B cell (primary cell): ENCODE results near the gene FBXO27. TPM values are rescaled to one million over a fixed set of nuclear protein-coding genes. Genes with fewer than 3 reads are reported as not detected.

ENCODE experiments used
- ATAC-seq: fragments of 200-7000 bp; cut with Tn5 transposase; one replicate; pipeline ENCODE4 v1.10.0; 2021; ENCODE audit warnings: low read depth, mild to moderate bottlenecking, moderate number of reproducible peaks, moderate library complexity
- CTCF ChIA-PET: fragments of 350-600 bp; sonication (Branson Sonifier 250); formaldehyde crosslinking; loops from one replicate; lab custom pipeline; 2021; ENCODE audit warnings: antibody characterized with exemption, inconsistent platforms; lab: Charles Lee
- POLR2A ChIA-PET: fragments of 350-600 bp; sonication (Branson Sonifier 250); formaldehyde crosslinking; loops from one replicate; lab custom pipeline; 2021; ENCODE audit warnings: antibody characterized with exemption; lab: Charles Lee
- DNase-seq: peaks from one replicate; pipeline ENCODE4 v3.0.0; 2013
- H2AFZ ChIP-seq: 2 replicates; pipeline ENCODE4 v1.6.1; 2012; ENCODE audit warnings: mild to moderate bottlenecking, low read depth, low read length; ENCODE audit not compliant: insufficient read depth, poor library complexity, severe bottlenecking
- H3K27ac ChIP-seq, 2 donors: 1 replicate in 1 of 2; 2 replicates in 1 of 2; pipeline ENCODE4 v1.5.1; 2012 to 2013; ENCODE audit warnings: low read length in 2 of 2, mild to moderate bottlenecking in 2 of 2, moderate library complexity in 1 of 2
- H3K27me3 ChIP-seq, 4 experiments: fragments of 200-600 bp in 1 of 4; sonication (generic) in 1 of 4; replicated peaks in 1 of 4; 1 replicate in 2 of 4; 2 replicates in 2 of 4; pipeline versions ENCODE4 v1.6.1 to v1.7.0; 2013 to 2016; ENCODE audit warnings: low read length in 3 of 4, mild to moderate bottlenecking in 2 of 4, mixed read lengths in 1 of 4, moderate library complexity in 1 of 4; ENCODE audit not compliant: insufficient read depth in 4 of 4, control insufficient read depth in 3 of 4; ENCODE audit errors: control extremely low read depth in 1 of 4
- H3K36me3 ChIP-seq, 2 experiments: replicated peaks in 1 of 2; 1 replicate in 1 of 2; 2 replicates in 1 of 2; pipeline versions ENCODE4 v1.6.1 to v1.7.1; 2013; ENCODE audit warnings: low read length in 1 of 2; ENCODE audit not compliant: insufficient read depth in 2 of 2, control insufficient read depth in 1 of 2; ENCODE audit errors: control extremely low read depth in 1 of 2, extremely low read depth in 1 of 2
- H3K4me1 ChIP-seq, 2 donors: fragments of 200-600 bp in 1 of 2; sonication (generic) in 1 of 2; 1 replicate in 1 of 2; 2 replicates in 1 of 2; pipeline versions ENCODE4 v1.5.1 to v1.6.1; 2013 to 2017; ENCODE audit warnings: low read length in 2 of 2; ENCODE audit not compliant: control insufficient read depth in 2 of 2, insufficient read depth in 2 of 2
- H3K4me2 ChIP-seq: replicated peaks from 2 replicates; pipeline ENCODE3; 2012; ENCODE audit warnings: mild to moderate bottlenecking, low read depth, low read length; ENCODE audit not compliant: poor library complexity, severe bottlenecking
- H3K4me3 ChIP-seq, 5 experiments: fragments of 200-600 bp in 1 of 5; sonication (generic) in 1 of 5; 1 replicate in 3 of 5; 2 replicates in 2 of 5; pipeline versions ENCODE4 v1.5.1 to v1.7.0; 2011 to 2016; ENCODE audit warnings: low read length in 4 of 5, mild to moderate bottlenecking in 4 of 5, low read depth in 2 of 5, control low read depth in 1 of 5, moderate library complexity in 1 of 5; ENCODE audit not compliant: insufficient read depth in 1 of 5; ENCODE audit errors: control extremely low read depth in 1 of 5, extremely low read depth in 1 of 5
- H3K79me2 ChIP-seq: fragments of 200-600 bp; sonication (generic); one replicate; pipeline ENCODE4 v1.6.0; 2016; ENCODE audit warnings: low read length; ENCODE audit not compliant: control insufficient read depth, insufficient read depth
- H3K9ac ChIP-seq: fragments of 200-600 bp; sonication (generic); 2 replicates; pipeline ENCODE4 v1.6.1; 2017; ENCODE audit warnings: mild to moderate bottlenecking, low read length, moderate library complexity
- H3K9me3 ChIP-seq, 3 donors: one replicate each; pipeline versions ENCODE4 v1.6.1 to v1.7.1; 2013; ENCODE audit warnings: low read length in 2 of 3; ENCODE audit not compliant: control insufficient read depth in 2 of 3, insufficient read depth in 1 of 3; ENCODE audit errors: control extremely low read depth in 1 of 3
- H4K20me1 ChIP-seq: 2 replicates; pipeline ENCODE4 v1.6.0; 2012; ENCODE audit warnings: mild to moderate bottlenecking, low read length; ENCODE audit not compliant: insufficient read depth, control insufficient read depth, poor library complexity, severe bottlenecking
- H3K27ac Mint-ChIP-seq: one replicate; pipeline ENCODE4 v1.8.0; 2021; ENCODE audit warnings: mixed read lengths
- H3K27me3 Mint-ChIP-seq: one replicate; pipeline ENCODE4 v1.8.0; 2021; ENCODE audit warnings: mixed read lengths
- H3K4me1 Mint-ChIP-seq: one replicate; pipeline ENCODE4 v1.8.0; 2021; ENCODE audit warnings: mixed read lengths
- H3K4me3 Mint-ChIP-seq: one replicate; pipeline ENCODE4 v1.8.0; 2021; ENCODE audit warnings: mixed read lengths
- H3K9me3 Mint-ChIP-seq: one replicate; pipeline ENCODE4 v1.8.0; 2022; ENCODE audit warnings: mixed read lengths; ENCODE audit not compliant: insufficient read depth
- CTCF ChIP-seq: fragments of 200-600 bp; IDR thresholded peaks from one replicate; pipeline ENCODE4 v1.8.0; 2022; ENCODE audit warnings: antibody characterized with exemption, mild to moderate bottlenecking
- EZH2 ChIP-seq: IDR thresholded peaks from 2 replicates; pipeline ENCODE4 v1.6.1; 2012; ENCODE audit warnings: borderline replicate concordance, low read depth, mild to moderate bottlenecking, moderate library complexity, low read length; ENCODE audit not compliant: insufficient read depth, poor library complexity, severe bottlenecking
- WGBS: methylation state at CpG from one replicate; pipeline ENCODE4 v1.1.5; 2013; ENCODE audit warnings: missing lambda C conversion rate; ENCODE audit not compliant: insufficient coverage; 5-methylcytosine and 5-hydroxymethylcytosine counted together
- intact Hi-C: fragments of 100-400 bp; cut with micrococcal nuclease; formaldehyde crosslinking; loops from one replicate; pipeline ENCODE4 v1.10.0; 2022
- polyA plus RNA-seq: library from polyadenylated mRNA; depleted of rRNA; stranded (reverse); fragments of >200 nt; gene quantifications from 2 replicates; pipeline ENCODE4 v1.2.3, GENCODE V29; 2012
- total RNA-seq, 2 donors: library from RNA; stranded (reverse); fragments of 120-200 nt in 1 of 2; gene quantifications; 1 replicate in 1 of 2; 2 replicates in 1 of 2; pipeline versions ENCODE4 v1.2.3 to v1.2.4, GENCODE V29; 2013 to 2022

The FBXO27 gene
- total and polyA plus RNA-seq, 2 donors (not counting 1 experiment from before 2014, with no cell fraction given), result 0.12 to 0.18 TPM

- H3K4me1 ChIP-seq, result no peaks in the 10 kb centered on the region
- H3K9ac ChIP-seq, result no peak overlapping the region
- DNase-seq (no peak), ATAC-seq (no peak)
- no peaks in the 10 kb centered on the region for H4K20me1 ChIP-seq
- no peak overlapping the region for H3K4me3 ChIP-seq
- Mint-ChIP-seq H3K4me1 (peaks cover 8% of the 10 kb centered on the region), H3K27me3 (peaks cover 30% of the 10 kb centered on the region), H3K27ac (no peak overlapping the region), H3K9me3 (peaks cover 5% of the 10 kb centered on the region), H3K4me3 (no peak overlapping the region)
- H3K36me3 ChIP-seq, result no peaks in the 10 kb centered on the region
- H3K27ac ChIP-seq, result no peak overlapping the region
- H3K4me2 ChIP-seq, result no peak overlapping the region
- CTCF ChIA-PET, result interaction anchor here (0.6 kb wide), 1 partner anchor 138 kb away, joined by 4 read pairs; no protein-coding TSS in a partner anchor
- peaks cover 0 to 9% (median 6%) of the 10 kb centered on the region in 4 experiments for H3K27me3 ChIP-seq
- intact Hi-C loops, result no loop called here
- no peaks in the 10 kb centered on the region for H3K79me2 ChIP-seq
- POLR2A ChIA-PET, result no interaction called here
- WGBS, result 97% methylated on average over 10 of the region's 10 CpGs
- TF ChIP-seq CTCF (no peak), EZH2 (no peak)
- H3K9me3 ChIP-seq, result peaks cover 0 to 34% (median 8%) of the 10 kb centered on the region in 3 donors
- no peak overlapping the region for H2AFZ ChIP-seq
These were observed 51.6 kb downstream of the FBXO27 start for GRCh38 chr19:38980583-38981374.

DNA sequence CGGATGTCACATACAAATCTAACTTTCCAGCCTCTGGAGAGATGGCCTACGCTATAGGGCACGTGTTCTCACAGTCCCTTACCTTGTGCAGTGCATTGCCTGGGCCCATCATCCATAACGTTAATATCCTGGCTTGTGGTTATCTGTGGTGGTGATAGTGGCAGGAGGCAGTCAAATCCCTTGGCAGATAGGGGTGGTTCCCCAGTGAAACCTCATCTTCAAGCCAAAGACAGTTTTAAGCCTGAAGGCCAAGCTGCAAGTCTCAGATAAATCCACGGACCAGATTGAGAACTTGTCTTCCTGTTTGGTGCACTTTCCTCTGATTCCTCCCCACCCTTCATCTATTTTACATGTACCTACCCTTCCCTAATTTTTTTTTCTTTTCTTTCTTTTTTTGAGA is 52.5 kb downstream of the FBXO27 start:
- H3K27ac Mint-ChIP-seq, result no peak overlapping the region
- POLR2A ChIA-PET, result no interaction called here
- no peaks in the 10 kb centered on the region for H3K36me3 ChIP-seq
- peaks cover 0 to 29% (median 8%) of the 10 kb centered on the region in 3 donors for H3K9me3 ChIP-seq
- peaks cover 0 to 17% (median 10%) of the 10 kb centered on the region in 4 experiments for H3K27me3 ChIP-seq
- peaks cover 11% of the 10 kb centered on the region for H3K4me1 Mint-ChIP-seq
- no peak for DNase-seq
- no peak for TF ChIP-seq CTCF
- no peak for TF ChIP-seq EZH2
- WGBS, result 87% methylated on average over 4 of the region's 5 CpGs
- no peak overlapping the region for H2AFZ ChIP-seq
- H3K4me2 ChIP-seq, result no peak overlapping the region
- intact Hi-C loops, result no loop called here
- peaks cover 0 to 3% of the 10 kb centered on the region in 2 donors for H3K4me1 ChIP-seq
- CTCF ChIA-PET, result no interaction called here
- H3K27ac ChIP-seq, result no peak overlapping the region
- no peak overlapping the region for H3K4me3 Mint-ChIP-seq
- peaks cover 34% of the 10 kb centered on the region for H3K27me3 Mint-ChIP-seq
- H3K4me3 ChIP-seq, result no peak overlapping the region
- peaks cover 5% of the 10 kb centered on the region for H3K9me3 Mint-ChIP-seq
- no peaks in the 10 kb centered on the region for H3K79me2 ChIP-seq
- H4K20me1 ChIP-seq, result no peaks in the 10 kb centered on the region
- ATAC-seq, result no peak
- no peak overlapping the region for H3K9ac ChIP-seq
